ENCODE measurements around the gene LRP1B.

The LRP1B gene

GRCh38 chr2:141586985-141587384, 543.8 kb downstream of the LRP1B start:
- DNase-seq (ENCODE audit: low spot score), result no peak

DNA sequence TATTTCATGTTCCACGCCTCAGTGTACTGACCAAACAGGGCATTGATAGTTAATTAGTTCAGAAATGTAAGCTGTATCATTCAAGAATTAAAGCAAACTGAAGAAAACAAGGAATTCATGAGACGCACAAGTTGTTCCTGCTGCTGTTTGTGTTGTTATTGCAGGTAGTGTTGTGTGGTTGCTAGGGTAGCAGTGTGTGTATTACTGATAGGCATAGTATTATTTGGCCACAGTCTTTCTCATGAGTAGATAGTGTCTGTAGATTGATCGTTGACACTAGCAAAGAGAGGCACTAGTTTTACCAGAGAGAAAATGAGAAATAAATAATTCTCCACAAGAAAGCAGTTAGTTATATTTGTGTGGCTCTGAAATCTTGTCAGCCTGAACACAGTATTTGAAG, 548.6 kb downstream of the LRP1B start:
- DNase-seq (ENCODE audit: low spot score), result no peak

GRCh38 chr2:141579071-141579470, 551.7 kb downstream of the LRP1B start:
- DNase-seq (ENCODE audit: low spot score), result no peak

DNA sequence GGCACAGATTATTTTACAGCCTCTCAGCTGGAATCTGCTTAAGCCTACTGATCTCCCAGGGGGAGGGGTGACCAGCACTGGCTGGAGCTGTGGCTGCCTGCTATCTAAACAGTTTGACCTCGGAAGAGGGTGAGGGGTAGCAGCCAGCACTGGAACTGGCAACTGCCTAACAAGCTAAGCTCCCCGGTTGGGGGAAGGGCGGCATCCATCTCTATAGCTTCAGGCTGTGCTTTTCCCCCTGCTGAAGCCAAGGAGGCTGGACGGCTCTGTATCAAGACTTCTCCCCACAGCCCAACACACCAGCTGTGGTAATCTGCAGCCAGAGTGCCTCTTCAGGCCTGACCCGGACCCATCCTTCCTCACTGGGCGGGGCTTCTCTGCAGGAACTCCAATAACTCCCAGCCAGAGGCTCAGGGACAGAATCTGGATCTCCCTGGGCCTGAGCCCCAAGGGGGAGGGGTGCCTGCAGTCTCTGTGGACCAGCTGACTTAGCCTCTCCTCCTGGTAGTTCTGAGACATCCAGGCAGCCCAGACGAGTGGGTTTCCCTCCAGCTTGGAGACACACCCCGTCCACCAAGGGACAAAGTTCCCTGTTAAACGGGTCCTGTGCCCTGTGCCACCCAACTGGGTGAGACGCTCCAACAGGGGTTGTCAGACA, 560.2 kb downstream of the LRP1B start:
- no peak for DNase-seq (ENCODE audit: low spot score)

- no peak for DNase-seq (ENCODE audit: low spot score)
Observed at GRCh38 chr2:141569941-141570340, 560.9 kb downstream of the LRP1B start.

DNA sequence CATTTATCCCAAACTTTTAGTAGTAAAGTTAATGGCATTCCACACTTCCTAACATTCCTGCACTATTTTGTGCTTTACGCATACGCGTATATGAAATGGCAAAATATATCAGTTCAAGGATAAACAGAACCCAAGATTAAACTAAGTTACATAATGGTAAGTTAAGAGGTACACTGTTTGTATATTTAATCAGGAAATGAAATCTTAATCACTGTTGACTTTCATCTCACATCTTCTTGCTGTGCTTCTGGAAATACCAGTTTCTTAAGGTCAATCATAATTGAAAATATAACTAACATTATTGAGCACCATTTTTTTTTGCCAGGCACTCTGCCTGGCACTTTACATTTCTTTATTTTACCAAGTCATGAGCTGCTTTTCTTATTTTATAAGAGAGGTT, 565.2 kb downstream of the LRP1B start:
- DNase-seq (ENCODE audit: low spot score), result no peak

DNA sequence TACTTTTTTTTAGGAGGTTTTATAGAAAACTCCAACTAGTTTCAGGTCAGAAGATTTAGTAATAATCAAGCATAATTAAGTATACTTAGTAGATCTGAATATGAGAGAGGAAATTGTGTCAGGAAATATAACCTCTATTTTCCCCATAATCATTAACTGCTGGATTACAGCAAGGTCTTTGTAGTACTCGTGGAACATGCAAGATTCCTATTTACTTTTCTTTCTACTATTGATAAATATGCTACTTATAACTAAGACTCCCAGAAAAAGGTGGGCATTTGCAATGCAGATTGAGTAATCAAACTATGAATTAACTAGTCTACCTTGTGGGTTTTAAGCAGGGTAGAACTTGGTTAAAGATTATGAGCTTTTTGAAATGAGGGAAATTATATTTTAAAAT, 570.1 kb downstream of the LRP1B start:
- no peak for DNase-seq (ENCODE audit: low spot score)

DNA sequence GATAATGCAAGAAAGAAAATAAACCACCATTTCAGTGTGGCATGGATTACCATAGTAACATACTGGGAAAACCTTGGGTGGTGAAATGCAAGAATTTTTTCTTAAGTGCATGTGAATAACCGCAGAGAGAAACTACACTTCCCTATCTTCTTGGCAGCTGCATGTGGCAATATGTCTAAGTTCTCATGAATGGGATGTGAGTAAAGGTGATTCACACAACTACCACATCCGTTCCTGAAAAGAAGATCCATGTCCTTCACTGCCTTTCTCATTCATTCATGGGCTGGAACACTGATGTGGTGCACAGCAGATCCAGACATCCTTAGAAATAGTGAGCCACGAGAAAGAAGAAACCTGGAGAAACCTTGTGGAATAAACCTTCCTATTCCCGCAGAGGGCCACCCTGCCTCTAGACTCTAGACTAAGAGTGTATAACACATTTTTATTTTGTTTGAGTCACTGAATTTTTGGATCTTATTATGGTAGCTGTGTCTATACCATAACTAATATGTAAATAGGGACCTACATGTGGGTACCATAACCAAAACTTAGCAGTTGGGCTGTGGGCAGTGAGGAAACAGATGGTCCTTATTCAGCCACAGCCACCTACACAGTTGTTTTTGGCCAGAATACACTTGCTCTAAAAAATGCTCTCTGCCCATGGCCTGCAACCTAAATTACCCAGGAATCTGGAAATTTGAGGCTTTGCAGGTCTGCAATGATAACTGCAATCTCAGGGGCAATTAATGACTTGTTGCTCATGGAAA, 573.3 kb downstream of the LRP1B start:
- DNase-seq (ENCODE audit: low spot score), result no peak

- DNase-seq (ENCODE audit: low spot score), result no peak
Observed at GRCh38 chr2:141555876-141556470, 574.8 kb downstream of the LRP1B start.

DNA sequence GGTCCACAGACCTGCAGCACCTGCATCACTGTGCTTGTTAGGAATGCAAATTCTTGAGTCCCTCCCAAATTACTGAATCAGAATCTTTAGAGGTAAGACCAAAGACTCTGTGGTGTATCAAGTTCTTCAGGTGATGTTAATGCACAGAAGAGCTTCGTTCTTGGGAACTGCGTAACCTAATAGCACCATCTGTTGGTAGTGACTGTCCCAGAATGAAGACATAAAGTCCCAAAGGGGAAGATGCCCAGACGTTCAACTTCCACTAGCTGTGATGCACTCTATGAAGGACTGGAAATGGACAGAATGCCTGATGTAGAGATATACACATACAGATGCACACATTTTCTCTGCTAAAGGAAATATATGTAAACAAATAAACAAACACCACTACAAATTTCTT, 576.0 kb downstream of the LRP1B start:
- DNase-seq (ENCODE audit: low spot score), result no peak

DNA sequence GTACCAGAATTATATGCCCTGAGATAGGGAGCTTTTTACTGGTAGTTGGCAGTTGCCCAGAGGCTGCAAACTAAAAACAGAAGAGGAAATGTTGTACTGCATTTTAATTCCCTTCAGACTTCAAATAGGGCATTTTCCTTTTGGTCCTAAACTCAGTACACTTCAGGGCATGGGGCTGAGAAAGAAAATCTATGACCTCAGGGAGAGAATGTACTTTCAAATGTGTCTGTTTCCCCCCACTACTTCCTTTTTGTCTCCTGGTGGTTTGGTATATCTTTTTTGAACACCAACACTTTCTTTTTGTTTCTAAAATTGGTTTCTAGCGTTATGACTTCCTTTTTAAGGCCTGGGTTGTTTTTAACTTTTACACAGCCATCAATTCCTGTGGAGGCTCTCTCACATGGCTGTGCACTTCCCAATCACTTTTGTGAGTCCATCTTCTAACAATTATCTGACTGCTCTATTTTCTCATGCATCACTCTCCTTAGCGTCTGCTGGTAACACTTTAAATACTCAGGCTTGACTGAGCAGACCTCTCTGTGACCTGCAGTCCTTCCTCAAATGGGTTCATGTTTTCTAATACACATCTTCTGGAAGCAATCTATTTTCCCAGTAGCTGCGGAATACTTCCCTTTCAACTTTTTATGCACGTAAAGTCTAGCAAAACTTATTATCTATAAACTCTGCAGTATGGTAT, 596.0 kb downstream of the LRP1B start:
- DNase-seq (ENCODE audit: low spot score), result no peak

DNA sequence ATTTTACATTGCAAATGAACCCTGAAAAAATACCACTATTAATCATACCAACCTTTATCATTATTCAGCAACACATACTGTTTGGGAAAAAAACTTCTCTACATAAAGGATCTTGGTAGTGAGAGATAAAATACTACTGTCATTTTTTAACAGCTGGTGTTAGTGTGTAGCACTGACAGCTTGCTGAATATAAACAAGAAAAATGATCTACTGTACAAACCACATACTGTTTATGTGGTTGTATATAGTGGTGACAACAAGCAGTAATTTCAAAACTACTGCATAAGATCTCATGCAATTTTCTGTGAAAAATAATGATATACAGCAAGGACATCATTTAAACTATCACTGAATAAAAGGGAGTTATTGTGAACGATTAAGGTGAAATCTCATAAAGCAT, 601.2 kb downstream of the LRP1B start:
- no peak for DNase-seq (ENCODE audit: low spot score)

- no peak for DNase-seq (ENCODE audit: low spot score)
Observed at GRCh38 chr2:141528990-141529389, 601.8 kb downstream of the LRP1B start.

DNA sequence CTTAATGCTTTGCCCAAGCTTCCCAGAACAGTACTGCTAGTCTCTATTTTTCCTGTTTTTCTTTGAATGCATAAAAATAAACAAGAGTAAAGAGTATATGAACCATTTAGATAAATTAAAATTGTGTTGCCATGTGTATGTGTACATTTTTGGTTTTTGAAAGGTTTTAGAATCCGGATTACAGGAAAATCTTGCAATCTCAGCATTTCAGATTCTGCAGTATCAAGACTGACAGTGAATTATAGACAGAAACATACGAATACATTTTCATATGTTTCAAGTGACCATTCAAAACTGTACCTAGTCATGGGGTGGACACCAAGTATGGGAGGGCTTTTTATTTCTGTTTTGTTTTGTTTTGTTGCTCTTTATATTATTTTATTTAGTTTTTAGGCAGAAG, 604.1 kb downstream of the LRP1B start:
- DNase-seq (ENCODE audit: low spot score), result no peak

GRCh38 chr2:141524777-141525176, 606.0 kb downstream of the LRP1B start:
- DNase-seq (ENCODE audit: low spot score), result no peak

- DNase-seq (ENCODE audit: low spot score), result no peak
Observed at GRCh38 chr2:141523199-141523598, 607.6 kb downstream of the LRP1B start.

GRCh38 chr2:141522702-141523101, 608.1 kb downstream of the LRP1B start:
- no peak for DNase-seq (ENCODE audit: low spot score)

DNA sequence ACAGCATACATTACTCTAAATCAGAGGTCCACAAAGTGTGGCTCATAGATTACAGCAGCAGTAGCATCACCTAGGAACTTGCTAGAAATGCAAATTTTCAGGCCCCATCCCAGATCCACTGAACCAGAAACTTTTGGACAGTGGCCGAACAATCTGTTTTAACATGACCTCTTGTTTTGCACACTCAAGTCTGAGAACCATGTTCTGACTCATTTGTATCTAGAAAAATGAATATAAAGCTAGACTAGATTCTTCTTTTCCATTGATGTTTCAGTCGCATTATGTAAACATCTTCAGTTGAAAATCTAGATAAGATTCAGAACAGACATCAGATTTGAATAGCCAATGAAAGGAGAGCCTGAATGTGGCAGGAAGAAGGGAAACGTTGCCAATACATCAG, 608.8 kb downstream of the LRP1B start:
- no peak for DNase-seq (ENCODE audit: low spot score)

GRCh38 chr2:141519906-141520305, 610.9 kb downstream of the LRP1B start:
- no peak for DNase-seq (ENCODE audit: low spot score)

GRCh38 chr2:141517852-141518421, 612.9 kb downstream of the LRP1B start:
- DNase-seq (ENCODE audit: low spot score), result no peak

DNA sequence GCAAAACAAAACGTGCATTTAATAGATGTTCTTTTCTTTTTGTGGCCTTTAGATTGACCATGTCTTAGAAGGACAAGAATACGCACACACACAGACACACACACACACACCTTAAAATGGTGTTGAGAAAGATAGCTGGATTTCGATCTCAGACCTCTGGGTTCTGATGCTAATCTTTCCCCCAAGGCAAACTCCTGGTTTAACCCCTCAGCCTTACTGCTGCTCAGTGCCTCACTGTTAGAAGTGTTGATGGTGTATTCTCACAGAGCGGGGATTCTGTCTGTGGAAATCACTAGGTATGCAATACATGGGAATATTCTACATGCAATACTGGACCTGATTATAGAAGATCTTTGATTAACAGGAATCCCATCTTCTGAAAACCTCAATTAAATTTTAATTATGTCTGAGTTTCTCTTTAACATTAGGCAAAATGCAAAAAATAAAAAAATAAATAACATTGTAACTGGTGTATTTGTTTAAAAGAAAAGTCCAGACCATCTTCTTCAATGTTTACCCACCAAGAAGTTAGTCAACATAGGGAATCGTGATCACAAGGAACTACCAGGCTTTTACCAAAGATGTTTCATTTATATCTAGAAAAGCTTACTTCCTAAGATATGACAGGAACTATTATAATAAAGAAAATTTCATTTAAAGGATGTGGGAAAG, 613.5 kb downstream of the LRP1B start:
- no peak for DNase-seq (ENCODE audit: low spot score)

GRCh38 chr2:141515931-141516330, 614.9 kb downstream of the LRP1B start:
- DNase-seq (ENCODE audit: low spot score), result no peak

Measured in left forelimb (tissue), 1 donor.